ENCODE data around the gene KCNT2.

KCNT2 gene

GRCh38 chr1:196563768-196564167 is 44.5 kb downstream of the KCNT2 start:
- no peaks in the 10 kb centered on the region for H3K9me3 ChIP-seq (ENCODE audit: control insufficient read depth, insufficient read depth, low read depth, low read length)
- H3K4me1 ChIP-seq (ENCODE audit: control insufficient read depth, insufficient read depth, low read length), result no peaks in the 10 kb centered on the region
- ChIA-PET POLR2A (no interaction called here), CTCF (no interaction called here)
- TF ChIP-seq, protein P1, sequence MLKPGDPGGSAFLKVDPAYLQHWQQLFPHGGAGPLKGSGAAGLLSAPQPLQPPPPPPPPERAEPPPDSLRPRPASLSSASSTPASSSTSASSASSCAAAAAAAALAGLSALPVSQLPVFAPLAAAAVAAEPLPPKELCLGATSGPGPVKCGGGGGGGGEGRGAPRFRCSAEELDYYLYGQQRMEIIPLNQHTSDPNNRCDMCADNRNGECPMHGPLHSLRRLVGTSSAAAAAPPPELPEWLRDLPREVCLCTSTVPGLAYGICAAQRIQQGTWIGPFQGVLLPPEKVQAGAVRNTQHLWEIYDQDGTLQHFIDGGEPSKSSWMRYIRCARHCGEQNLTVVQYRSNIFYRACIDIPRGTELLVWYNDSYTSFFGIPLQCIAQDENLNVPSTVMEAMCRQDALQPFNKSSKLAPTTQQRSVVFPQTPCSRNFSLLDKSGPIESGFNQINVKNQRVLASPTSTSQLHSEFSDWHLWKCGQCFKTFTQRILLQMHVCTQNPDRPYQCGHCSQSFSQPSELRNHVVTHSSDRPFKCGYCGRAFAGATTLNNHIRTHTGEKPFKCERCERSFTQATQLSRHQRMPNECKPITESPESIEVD (tag by site-specific recombination; IDR thresholded peaks at IDR 0.05), result no peak
- TF ChIP-seq GLIS2 (tag by site-specific recombination; IDR thresholded peaks at IDR 0.05), result no peak
- peak; percentile 60 for TF ChIP-seq SETDB1 (IDR thresholded peaks at IDR 0.05; ENCODE audit: insufficient read length, low read length)
- H3K4me3 ChIP-seq (ENCODE audit: low read depth, low read length), result no peak overlapping the region
- no peaks in the 10 kb centered on the region for H3K36me3 ChIP-seq (ENCODE audit: control insufficient read depth in 2 of 2, insufficient read depth in 1 of 2, low read length in 2 of 2)
- H3K27ac ChIP-seq (ENCODE audit: extremely low read depth, low read depth, low read length), result no peak overlapping the region

GRCh38 chr1:196559314-196559713 is 48.9 kb downstream of the KCNT2 start:
- POLR2A ChIA-PET, result no interaction called here
- no peaks in the 10 kb centered on the region for H3K4me1 ChIP-seq (ENCODE audit: control insufficient read depth, insufficient read depth, low read length)
- no peaks in the 10 kb centered on the region for H3K9me3 ChIP-seq (ENCODE audit: control insufficient read depth, insufficient read depth, low read depth, low read length)
- H3K36me3 ChIP-seq (ENCODE audit: control insufficient read depth in 2 of 2, insufficient read depth in 1 of 2, low read length in 2 of 2), result no peaks in the 10 kb centered on the region
- H3K4me3 ChIP-seq (ENCODE audit: low read depth, low read length), result no peak overlapping the region
- no peak for TF ChIP-seq ZNF223 (tag by site-specific recombination; IDR thresholded peaks at IDR 0.05)
- TF ChIP-seq ZBTB21 (tag by site-specific recombination; IDR thresholded peaks at IDR 0.05), result no peak
- TF ChIP-seq ZFP69B (tag by site-specific recombination; IDR thresholded peaks at IDR 0.05), result no peak
- TF ChIP-seq ZNF473 (tag by site-specific recombination; IDR thresholded peaks at IDR 0.05), result no peak
- no peak for TF ChIP-seq ZNF529 (tag by site-specific recombination; IDR thresholded peaks at IDR 0.05; ENCODE audit: insufficient replicate concordance)
- no peak for TF ChIP-seq ZNF37A (tag by site-specific recombination; IDR thresholded peaks at IDR 0.05)
- TF ChIP-seq ZNF354C (tag by site-specific recombination; IDR thresholded peaks at IDR 0.05; ENCODE audit: borderline replicate concordance, low read depth), result no peak
- TF ChIP-seq ZNF292 (tag by site-specific recombination; IDR thresholded peaks at IDR 0.05; ENCODE audit: borderline replicate concordance, low read depth), result no peak
- TF ChIP-seq, protein P2, sequence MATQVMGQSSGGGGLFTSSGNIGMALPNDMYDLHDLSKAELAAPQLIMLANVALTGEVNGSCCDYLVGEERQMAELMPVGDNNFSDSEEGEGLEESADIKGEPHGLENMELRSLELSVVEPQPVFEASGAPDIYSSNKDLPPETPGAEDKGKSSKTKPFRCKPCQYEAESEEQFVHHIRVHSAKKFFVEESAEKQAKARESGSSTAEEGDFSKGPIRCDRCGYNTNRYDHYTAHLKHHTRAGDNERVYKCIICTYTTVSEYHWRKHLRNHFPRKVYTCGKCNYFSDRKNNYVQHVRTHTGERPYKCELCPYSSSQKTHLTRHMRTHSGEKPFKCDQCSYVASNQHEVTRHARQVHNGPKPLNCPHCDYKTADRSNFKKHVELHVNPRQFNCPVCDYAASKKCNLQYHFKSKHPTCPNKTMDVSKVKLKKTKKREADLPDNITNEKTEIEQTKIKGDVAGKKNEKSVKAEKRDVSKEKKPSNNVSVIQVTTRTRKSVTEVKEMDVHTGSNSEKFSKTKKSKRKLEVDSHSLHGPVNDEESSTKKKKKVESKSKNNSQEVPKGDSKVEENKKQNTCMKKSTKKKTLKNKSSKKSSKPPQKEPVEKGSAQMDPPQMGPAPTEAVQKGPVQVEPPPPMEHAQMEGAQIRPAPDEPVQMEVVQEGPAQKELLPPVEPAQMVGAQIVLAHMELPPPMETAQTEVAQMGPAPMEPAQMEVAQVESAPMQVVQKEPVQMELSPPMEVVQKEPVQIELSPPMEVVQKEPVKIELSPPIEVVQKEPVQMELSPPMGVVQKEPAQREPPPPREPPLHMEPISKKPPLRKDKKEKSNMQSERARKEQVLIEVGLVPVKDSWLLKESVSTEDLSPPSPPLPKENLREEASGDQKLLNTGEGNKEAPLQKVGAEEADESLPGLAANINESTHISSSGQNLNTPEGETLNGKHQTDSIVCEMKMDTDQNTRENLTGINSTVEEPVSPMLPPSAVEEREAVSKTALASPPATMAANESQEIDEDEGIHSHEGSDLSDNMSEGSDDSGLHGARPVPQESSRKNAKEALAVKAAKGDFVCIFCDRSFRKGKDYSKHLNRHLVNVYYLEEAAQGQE (tag by site-specific recombination; IDR thresholded peaks at IDR 0.05), result no peak
- no peak for TF ChIP-seq ZNF701 (tag by site-specific recombination; IDR thresholded peaks at IDR 0.05)
- no peak for TF ChIP-seq ZNF311 (tag by site-specific recombination; IDR thresholded peaks at IDR 0.05; ENCODE audit: borderline replicate concordance)
- CTCF ChIA-PET, result no interaction called here
- H3K27ac ChIP-seq (ENCODE audit: extremely low read depth, low read depth, low read length), result no peak overlapping the region

DNA sequence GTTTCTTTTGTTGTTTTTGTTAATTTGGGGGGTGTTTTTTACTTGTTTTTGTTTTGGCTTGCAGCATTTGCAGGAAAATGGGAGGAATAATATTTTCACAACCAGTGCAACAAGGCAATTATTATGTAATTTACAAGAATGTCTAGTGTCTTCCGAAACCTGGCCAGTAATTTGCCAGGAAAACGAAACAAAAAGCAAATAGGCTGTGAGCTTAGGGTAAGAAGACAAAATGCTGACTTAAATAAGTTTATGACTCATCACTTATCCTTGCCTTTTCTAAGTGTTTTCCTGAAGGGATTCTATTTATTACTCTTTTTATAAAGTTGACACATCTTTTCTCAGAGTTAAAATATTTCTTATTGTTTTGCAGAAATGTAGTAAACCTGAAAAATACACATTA is 49.8 kb downstream of the KCNT2 start:
- H3K4me3 ChIP-seq (ENCODE audit: low read depth, low read length), result no peak overlapping the region
- no peak overlapping the region for H3K27ac ChIP-seq (ENCODE audit: extremely low read depth, low read depth, low read length)
- H3K4me1 ChIP-seq (ENCODE audit: control insufficient read depth, insufficient read depth, low read length), result no peaks in the 10 kb centered on the region
- H3K9me3 ChIP-seq (ENCODE audit: control insufficient read depth, insufficient read depth, low read depth, low read length), result no peaks in the 10 kb centered on the region
- H3K36me3 ChIP-seq (ENCODE audit: control insufficient read depth in 2 of 2, insufficient read depth in 1 of 2, low read length in 2 of 2), result no peaks in the 10 kb centered on the region
- CTCF ChIA-PET, result no interaction called here
- POLR2A ChIA-PET, result no interaction called here
- no peak for TF ChIP-seq ZBTB1 (tag by site-specific recombination; IDR thresholded peaks at IDR 0.05)
- no peak for TF ChIP-seq ZNF416 (tag by site-specific recombination; IDR thresholded peaks at IDR 0.05)
- TF ChIP-seq, protein P3, sequence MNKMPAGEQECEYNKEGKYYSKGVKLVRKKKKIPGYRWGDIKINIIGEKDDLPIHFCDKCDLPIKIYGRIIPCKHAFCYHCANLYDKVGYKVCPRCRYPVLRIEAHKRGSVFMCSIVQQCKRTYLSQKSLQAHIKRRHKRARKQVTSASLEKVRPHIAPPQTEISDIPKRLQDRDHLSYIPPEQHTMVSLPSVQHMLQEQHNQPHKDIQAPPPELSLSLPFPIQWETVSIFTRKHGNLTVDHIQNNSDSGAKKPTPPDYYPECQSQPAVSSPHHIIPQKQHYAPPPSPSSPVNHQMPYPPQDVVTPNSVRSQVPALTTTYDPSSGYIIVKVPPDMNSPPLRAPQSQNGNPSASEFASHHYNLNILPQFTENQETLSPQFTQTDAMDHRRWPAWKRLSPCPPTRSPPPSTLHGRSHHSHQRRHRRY (tag by site-specific recombination; IDR thresholded peaks at IDR 0.05), result no peak
- TF ChIP-seq TSHZ1 (tag by site-specific recombination; IDR thresholded peaks at IDR 0.05; ENCODE audit: borderline replicate concordance), result no peak
- TF ChIP-seq, protein P4, sequence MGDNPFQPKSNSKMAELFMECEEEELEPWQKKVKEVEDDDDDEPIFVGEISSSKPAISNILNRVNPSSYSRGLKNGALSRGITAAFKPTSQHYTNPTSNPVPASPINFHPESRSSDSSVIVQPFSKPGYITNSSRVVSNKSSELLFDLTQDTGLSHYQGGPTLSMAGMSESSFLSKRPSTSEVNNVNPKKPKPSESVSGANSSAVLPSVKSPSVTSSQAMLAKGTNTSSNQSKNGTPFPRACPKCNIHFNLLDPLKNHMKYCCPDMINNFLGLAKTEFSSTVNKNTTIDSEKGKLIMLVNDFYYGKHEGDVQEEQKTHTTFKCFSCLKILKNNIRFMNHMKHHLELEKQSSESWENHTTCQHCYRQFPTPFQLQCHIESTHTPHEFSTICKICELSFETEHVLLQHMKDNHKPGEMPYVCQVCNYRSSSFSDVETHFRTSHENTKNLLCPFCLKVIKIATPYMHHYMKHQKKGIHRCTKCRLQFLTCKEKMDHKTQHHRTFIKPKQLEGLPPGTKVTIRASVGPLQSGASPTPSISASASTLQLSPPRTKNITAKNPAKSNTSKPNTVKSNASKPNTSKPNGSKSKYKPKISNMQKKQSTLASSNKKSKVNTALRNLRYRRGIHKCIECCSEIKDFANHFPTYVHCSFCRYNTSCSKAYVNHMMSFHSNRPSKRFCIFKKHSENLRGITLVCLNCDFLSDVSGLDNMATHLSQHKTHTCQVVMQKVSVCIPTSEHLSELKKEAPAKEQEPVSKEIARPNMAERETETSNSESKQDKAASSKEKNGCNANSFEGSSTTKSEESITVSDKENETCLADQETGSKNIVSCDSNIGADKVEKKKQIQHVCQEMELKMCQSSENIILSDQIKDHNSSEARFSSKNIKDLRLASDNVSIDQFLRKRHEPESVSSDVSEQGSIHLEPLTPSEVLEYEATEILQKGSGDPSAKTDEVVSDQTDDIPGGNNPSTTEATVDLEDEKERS (tag by site-specific recombination; IDR thresholded peaks at IDR 0.05), result no peak
- no peak for TF ChIP-seq GLIS2 (tag by site-specific recombination; IDR thresholded peaks at IDR 0.05)
